HG03558 (cell line): ENCODE results near the gene UGT1A8.

Experiments
- ATAC-seq: cut with Tn5 transposase; IDR thresholded peaks from one replicate; pipeline ENCODE4 v1.9.1; 2021; ENCODE audit warnings: moderate number of reproducible peaks; ENCODE audit not compliant: unreplicated experiment; ENCODE audit errors: extremely low read depth

The UGT1A8 gene

DNA sequence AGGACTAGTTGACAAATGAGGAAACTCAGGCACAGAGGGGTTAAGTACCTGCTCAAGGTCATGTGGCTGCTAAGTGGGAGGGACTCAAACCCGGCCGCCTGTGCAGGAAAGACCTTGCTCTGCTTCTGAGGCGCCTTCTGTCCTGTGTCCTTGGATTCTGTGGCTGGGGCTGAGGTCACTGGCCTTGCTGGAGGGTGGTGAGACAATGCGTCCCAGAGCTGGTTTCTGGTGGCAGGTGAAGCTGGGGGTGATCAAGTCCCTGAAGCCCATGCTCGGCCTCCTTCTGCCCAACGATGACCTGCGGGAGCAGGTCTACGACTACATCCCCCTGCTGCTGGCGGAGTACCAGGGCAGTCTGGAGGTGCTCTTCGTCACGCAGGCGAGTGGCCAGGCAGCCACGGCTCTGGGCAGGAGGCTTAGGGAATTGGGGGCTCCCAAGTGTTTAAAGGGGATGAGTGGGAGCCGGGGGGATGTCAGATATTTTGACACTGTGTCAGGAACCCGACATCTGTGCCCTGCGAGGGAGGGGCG, 176.8 kb downstream of the UGT1A8 start:
- ATAC-seq, result no peak

- no peak for ATAC-seq
Measured at GRCh38 chr2:233795735-233796171, 178.3 kb downstream of the UGT1A8 start.

DNA sequence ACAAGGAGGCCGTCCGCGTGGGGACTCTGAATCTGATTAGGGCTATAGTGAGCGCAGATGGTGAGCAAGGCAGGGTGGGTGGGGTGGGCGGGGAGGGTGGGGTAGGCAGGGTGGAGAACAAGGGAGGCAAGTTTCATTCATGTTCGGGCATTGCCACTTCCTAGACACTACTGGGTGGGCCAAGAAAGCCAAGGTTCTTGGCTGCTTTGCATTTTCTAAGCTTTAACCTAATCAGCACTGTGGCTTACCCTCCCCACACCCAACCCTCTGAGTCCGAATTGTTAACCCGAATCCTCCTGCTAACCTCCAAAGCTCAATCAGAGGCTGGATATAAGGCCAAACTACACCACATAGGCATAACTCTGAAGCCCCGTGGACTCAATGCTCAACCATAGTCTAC, 178.8 kb downstream of the UGT1A8 start:
- no peak for ATAC-seq

- no peak for ATAC-seq
Measured at GRCh38 chr2:233798335-233799086, 181.1 kb downstream of the UGT1A8 start.

DNA sequence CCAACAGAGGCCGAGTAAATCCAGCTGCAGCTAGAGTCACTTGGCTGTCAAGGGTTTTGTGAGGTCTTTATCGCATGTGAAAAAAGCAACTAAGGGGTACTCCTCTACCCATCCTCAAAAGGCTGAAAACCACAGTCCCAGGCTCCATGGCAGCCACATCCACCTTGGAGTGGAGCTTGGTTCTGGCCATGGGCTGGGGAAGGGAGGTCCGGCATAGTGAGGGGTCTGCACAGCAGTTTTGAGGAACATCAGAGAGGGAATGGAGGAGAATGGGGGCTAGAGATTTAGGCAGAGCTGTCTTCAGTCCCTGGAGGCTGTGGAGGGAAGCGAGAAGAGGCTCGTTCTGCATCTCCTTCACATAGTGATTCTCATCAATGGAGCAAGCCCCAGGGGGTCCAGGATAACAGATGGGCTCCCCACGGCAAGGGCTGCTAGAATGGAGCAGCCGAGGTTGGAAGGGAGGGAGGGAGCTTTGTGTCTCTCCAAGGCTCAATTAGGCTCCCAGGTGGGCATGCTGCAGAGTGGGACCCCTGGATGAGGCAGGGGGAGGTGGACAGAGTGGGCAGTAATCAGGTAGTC, 181.7 kb downstream of the UGT1A8 start:
- no peak for ATAC-seq

DNA sequence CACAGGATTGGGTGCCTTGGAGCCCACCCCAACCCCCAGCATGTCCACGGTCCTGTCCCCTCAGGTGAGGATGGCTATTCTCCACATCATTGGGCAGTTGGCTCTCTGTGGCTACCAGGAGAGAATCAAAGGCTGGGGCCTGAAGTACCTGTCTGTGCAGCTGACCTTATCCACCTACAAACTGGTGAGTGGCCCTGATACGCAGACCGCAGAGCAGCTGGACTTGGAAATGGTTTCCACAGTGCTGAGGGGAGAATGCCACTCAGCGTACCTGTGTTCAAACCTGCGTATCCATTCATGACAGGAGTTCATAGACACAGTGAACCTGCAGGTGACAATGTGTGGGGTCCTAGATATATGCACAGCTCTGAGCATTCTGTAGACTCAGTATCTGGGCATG, 182.3 kb downstream of the UGT1A8 start:
- ATAC-seq, result no peak

- ATAC-seq, result no peak
Measured at GRCh38 chr2:233800208-233800607, 182.8 kb downstream of the UGT1A8 start.

DNA sequence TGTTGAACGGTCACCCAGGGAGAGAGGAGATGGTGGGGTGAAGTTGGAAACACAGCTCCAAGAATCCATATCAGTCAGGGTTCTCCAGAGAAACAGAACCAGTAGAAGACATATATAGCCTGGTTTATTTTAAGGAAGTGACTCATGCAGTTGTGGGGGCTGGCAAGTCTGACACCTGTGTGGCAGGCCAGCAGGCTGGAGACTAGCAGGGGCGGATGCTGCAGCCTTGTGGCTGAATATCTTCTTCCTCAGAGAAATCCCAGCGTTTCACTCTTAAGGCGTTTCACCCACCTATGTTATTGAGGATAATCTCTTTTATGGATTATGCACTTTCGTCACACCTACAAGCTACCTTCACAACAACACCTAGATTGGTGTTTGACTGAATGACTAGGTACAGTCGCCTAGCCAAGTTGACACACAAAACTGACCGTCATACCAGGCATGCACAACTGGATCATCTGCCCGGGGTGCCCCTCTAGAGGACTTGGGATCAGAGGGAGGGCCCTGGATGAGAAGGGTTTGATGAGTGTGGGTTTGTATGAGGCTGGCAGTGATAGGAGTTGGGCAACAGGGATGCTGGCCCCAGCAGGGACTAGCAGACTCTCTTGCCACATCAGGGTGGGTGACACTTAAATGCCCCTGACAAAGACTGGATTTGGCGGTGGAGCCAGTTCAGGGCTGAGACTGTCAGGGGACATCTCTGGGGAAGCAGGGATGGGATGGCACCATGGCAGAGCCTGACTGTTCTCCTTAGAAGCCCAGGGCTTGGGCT, 184.1 kb downstream of the UGT1A8 start:
- ATAC-seq, result no peak

DNA sequence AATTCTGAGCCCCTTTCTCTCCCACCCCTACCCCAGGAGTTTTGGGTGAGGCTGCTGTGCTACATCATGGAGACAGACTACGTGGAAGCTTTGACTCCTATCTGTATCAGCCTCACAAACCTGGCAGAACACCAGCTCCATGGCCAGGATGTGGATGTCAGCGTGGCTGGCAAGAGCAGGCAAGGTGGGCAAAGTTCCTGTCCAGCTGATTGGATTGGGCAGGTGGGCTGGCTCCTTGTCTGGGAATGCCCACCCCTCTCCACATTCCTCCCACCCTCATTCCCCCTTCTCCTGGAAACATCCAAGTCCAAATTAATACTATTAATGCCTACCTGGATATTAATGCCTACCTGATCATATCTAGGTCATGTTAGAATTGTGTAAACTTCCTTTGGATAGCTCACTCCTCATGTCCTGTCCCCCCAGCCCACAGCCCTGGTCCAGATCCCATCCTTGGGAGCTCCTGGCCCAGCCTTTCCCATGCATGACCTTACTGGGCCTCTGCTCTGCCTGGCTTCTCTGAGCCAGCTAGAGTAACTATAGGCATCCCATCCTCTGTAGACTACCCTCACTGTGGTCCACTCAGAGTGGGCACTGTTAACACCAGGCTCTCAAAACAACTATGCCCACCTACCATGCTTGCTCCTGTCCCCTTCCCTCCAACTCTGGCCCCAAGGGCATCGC, 184.8 kb downstream of the UGT1A8 start:
- no peak for ATAC-seq

- no peak for ATAC-seq
Measured at GRCh38 chr2:233803292-233803911, 186.0 kb downstream of the UGT1A8 start.

DNA sequence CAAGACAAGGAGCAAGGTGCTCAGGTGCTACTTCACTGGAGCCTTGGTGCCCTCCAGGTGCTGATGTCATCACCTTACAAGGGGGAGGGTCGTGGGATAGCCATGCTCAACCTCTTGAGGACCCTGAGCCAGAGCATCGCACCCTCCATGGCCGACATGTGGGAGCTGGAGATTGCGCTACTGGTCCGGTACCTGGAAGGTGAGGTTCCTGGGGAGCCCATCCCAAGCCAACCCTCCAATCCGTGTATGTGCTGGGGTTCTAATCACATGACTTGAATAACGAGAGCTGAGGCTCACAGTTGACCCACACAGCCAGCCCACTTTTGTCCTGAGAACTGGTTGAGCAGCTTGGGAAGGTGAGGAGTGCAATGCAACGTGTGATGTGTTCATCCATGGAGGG, 186.6 kb downstream of the UGT1A8 start:
- no peak for ATAC-seq

DNA sequence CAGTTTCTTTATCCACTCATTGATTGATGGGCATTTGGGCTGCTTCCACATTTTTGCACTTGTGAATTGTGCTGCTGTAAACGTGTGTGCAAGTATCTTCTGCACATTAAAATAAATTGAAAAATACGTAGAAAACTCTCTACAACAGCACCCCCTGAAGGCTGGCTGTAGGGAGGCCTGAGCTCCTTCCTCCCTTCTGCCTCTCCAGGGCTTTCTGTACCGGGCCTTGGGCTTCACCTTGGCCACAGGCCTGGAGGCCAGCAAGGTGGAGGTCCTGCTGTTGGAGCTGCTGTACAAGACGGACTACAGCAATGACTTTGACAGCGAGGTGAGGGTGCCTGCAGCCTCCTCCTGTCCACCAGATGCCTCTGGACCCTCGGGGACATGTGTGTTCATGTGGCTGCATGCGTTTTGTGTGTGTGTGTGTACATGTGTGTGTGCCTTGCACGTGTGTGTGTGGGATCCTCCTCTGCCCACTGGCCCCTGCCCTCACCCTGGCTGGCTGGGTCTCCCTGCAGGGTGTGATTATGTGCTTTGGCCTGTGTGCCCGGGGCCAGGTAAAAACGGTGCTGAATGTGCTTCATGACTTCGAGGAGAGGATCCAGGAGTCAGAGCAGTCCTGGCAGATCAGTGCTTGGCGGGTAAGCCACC, 189.9 kb downstream of the UGT1A8 start:
- ATAC-seq, result no peak

DNA sequence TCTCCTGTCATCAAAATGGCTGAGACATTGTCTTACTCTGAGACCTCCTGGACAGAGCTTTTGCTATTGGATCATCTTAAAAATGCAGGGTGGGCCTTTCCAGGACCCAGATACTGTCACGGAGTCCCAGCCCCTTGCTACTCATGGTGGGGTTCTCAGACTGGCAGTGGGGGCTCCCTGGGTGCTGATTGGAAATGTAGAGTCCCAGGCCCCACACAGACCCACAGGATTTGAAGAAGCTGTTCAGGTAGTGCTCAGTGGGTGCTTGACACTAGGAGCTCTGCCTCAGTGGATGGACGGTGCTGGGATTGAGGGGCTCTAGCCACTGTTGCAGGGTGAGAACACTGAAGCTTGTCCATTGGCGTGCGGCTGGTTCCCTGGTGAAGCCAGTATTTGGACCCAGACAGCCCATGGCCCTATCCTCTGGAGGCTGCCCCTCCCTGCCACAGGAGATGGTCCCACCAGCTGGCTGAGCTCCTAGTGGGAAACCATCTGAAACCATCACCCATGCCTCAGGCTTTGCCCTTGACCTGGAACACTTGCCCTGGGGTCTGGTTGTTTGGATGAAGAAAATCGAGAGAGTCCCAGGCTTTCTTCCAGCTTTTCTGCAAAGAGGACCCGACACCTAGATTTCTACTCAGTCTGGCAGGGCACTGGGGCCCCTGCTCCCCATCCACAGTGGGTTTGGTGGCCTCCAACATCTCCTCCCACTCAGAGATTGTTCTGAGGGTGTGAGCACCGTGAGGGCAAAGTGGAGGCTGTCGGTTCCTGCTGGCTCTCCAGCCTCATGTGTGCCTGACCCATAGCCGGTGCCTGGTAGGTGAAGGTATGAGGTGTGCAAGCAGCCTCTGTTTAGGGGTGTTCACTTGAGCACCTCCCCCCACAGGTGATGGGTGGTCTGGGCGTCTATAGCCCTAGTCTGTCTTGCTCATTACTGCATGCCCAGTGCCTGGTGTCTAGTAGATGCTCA, 190.8 kb downstream of the UGT1A8 start:
- ATAC-seq, result no peak

DNA sequence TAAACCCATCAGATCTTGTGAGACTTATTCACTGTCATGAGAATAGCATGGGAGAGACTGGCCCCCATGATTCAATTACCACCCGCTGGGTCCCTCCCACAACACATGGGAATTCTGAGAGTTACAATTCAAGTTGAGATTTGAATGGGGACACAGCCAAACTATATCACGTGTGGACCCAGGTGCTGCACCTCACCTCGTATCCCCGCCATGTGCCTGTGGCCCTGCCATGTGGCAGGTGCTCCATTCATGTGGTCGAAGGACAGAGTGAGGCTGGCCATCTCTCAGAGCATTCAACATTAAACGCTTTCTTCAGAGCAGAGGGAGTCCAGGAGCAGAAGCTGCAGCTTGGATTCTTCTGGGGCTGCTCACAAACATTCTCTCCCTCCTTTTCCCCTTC, 193.0 kb downstream of the UGT1A8 start:
- ATAC-seq, result no peak

- no peak for ATAC-seq
Measured at GRCh38 chr2:233811087-233811486, 193.7 kb downstream of the UGT1A8 start.

DNA sequence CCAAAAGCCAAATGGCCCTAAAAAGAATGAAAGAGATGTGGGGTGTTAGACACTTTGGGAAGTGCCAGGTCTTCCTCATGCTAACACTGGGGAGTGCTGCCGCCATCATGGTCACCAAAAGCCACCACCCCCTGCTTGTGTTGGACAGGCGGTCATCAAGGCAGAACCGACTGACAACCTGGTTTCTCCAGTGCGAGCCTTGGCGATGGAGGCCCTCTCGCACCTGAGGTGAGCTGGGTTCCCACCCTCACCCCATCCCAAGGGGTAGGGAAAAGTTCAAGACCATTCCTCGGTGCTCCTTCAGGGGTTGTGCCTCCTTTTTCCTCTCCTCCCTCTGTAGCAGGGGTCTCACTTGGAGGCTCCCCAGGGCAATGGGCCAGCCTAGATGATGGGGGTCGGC, 194.3 kb downstream of the UGT1A8 start:
- no peak for ATAC-seq

- ATAC-seq, result no peak
Measured at GRCh38 chr2:233813236-233814055, 196.0 kb downstream of the UGT1A8 start.
